Tibial artery (tissue), 4 donors: ENCODE measurements around the gene SLC12A5.

Experiments used
- DNase-seq, 2 donors: peaks; one replicate each; pipeline ENCODE4 v3.0.0-alpha.2; 2019
- H3K27ac ChIP-seq, 2 donors: fragments of 200-600 bp; sonication (generic) in 1 of 2; 1 replicate in 1 of 2; 2 replicates in 1 of 2; pipeline ENCODE4 v1.5.1; 2018 to 2019; ENCODE audit warnings: mild to moderate bottlenecking in 1 of 2
- H3K27me3 ChIP-seq, 2 donors: fragments of 200-600 bp; sonication (generic) in 1 of 2; one replicate each; pipeline versions ENCODE4 v1.5.1 to v1.6.0; 2016 to 2019
- H3K36me3 ChIP-seq, 3 donors: fragments of 200-600 bp; sonication (generic) in 2 of 3; one replicate each; pipeline ENCODE4 v1.5.1; 2016 to 2019; ENCODE audit warnings: mild to moderate bottlenecking in 2 of 3
- H3K4me1 ChIP-seq, 4 donors: fragments of 200-600 bp; sonication (generic) in 2 of 4; 1 replicate in 3 of 4; 2 replicates in 1 of 4; pipeline ENCODE4 v1.5.1; 2016 to 2019
- H3K4me3 ChIP-seq, 2 donors: fragments of 200-600 bp; sonication (generic) in 1 of 2; 1 replicate in 1 of 2; 2 replicates in 1 of 2; pipeline ENCODE4 v1.5.1; 2018 to 2019; ENCODE audit warnings: mild to moderate bottlenecking in 2 of 2
- H3K9me3 ChIP-seq, 3 donors: fragments of 200-600 bp; sonication (generic) in 1 of 3; one replicate each; pipeline ENCODE4 v1.5.1; 2016 to 2019
- intact Hi-C: fragments of 100-400 bp; cut with DNase I; formaldehyde crosslinking; loops from one replicate; pipeline ENCODE4 v1.15.0; 2023; ENCODE audit warnings: low total_unique reads
- TF ChIP-seq, protein P1 (sequence below), 2 experiments: fragments of 200-600 bp in 1 of 2; fragments of 450-650 bp in 1 of 2; IDR thresholded peaks; one replicate each; pipeline ENCODE4 v1.5.1; 2017 to 2019; ENCODE audit warnings: antibody characterized with exemption in 2 of 2, mild to moderate bottlenecking in 1 of 2, moderate library complexity in 1 of 2

Gene SLC12A5

GRCh38 chr20:46020555-46020954, 8.5 kb upstream of the SLC12A5 start:
- TF ChIP-seq, protein P1, sequence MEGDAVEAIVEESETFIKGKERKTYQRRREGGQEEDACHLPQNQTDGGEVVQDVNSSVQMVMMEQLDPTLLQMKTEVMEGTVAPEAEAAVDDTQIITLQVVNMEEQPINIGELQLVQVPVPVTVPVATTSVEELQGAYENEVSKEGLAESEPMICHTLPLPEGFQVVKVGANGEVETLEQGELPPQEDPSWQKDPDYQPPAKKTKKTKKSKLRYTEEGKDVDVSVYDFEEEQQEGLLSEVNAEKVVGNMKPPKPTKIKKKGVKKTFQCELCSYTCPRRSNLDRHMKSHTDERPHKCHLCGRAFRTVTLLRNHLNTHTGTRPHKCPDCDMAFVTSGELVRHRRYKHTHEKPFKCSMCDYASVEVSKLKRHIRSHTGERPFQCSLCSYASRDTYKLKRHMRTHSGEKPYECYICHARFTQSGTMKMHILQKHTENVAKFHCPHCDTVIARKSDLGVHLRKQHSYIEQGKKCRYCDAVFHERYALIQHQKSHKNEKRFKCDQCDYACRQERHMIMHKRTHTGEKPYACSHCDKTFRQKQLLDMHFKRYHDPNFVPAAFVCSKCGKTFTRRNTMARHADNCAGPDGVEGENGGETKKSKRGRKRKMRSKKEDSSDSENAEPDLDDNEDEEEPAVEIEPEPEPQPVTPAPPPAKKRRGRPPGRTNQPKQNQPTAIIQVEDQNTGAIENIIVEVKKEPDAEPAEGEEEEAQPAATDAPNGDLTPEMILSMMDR (IDR thresholded peaks at IDR 0.05): no peak
- Histone ChIP-seq H3K27me3 (peaks cover 5 to 87% of the 10 kb centered on the region in 2 donors), H3K4me1 (peaks cover 0 to 19% (median 15%) of the 10 kb centered on the region in 4 donors)

DNA sequence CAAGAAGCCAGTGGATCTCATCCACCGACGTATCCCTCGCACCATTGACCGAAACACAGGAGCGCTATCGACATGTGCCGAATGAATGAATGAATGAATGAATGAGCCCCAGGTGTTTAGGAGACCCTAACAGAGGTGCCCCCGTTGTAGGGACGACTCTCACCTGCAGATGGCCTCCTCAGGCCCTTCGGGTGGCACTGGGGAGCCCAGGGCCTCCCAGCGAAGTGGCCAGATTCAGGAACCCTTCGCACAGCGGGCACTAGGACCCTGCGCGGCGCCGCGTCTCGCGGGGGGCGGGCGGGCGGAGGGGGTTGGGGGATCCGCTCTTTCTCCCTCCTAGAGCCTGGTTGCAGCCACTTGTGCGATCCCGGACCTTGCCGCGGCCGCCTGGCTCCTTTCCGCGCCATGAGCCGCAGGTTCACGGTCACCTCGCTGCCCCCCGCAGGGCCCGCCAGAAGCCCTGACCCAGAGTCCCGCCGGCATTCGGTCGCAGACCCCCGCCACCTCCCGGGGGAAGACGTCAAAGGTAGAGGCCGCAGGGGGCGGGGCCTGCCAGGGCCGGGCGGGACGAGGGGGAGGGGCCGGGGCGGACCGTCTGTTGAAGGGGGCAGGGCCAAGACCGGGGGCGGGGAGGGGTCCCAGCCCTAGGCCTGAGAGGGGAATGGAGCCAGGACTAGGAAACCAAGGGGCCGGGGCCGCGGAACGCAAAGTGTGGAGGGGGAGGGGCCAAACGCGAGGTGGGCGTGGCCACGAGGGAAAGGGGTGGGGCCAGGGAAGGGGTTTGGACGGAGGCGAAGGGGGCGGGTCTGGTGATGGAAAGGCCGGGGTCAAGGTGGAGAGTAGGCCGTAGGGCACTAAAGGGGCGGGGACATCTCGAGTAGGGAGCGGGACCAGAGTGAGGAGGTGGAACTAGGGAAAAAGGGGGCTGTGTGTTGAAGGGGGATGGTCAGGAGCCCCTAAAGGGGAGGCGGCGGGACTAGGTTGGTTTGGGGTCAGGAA, 7.4 kb upstream of the SLC12A5 start:
- Histone ChIP-seq H3K36me3 (no peaks in the 10 kb centered on the region), H3K27ac (no peak overlapping the region), H3K4me1 (peaks cover 0 to 19% (median 15%) of the 10 kb centered on the region in 4 donors), H3K9me3 (no peaks in the 10 kb centered on the region), H3K27me3 (peaks cover 5 to 87% of the 10 kb centered on the region in 2 donors), H3K4me3 (peak overlapping the region; percentile 24 to 40)
- TF ChIP-seq, protein P1 (IDR thresholded peaks at IDR 0.05): no peak
- intact Hi-C loops: loop anchor here (5.0 kb wide), 1 partner anchor 151 kb away; no protein-coding TSS in a partner anchor
- DNase-seq: no peak

More at GRCh38 chr20:46020555-46020954, 8.5 kb upstream of the SLC12A5 start:
- Histone ChIP-seq H3K27ac (no peak overlapping the region), H3K36me3 (no peaks in the 10 kb centered on the region), H3K4me3 (no peak overlapping the region), H3K9me3 (no peaks in the 10 kb centered on the region)
- no peak for DNase-seq
- intact Hi-C loops: loop anchor here (5.0 kb wide), 1 partner anchor 152 kb away; no protein-coding TSS in a partner anchor

DNA sequence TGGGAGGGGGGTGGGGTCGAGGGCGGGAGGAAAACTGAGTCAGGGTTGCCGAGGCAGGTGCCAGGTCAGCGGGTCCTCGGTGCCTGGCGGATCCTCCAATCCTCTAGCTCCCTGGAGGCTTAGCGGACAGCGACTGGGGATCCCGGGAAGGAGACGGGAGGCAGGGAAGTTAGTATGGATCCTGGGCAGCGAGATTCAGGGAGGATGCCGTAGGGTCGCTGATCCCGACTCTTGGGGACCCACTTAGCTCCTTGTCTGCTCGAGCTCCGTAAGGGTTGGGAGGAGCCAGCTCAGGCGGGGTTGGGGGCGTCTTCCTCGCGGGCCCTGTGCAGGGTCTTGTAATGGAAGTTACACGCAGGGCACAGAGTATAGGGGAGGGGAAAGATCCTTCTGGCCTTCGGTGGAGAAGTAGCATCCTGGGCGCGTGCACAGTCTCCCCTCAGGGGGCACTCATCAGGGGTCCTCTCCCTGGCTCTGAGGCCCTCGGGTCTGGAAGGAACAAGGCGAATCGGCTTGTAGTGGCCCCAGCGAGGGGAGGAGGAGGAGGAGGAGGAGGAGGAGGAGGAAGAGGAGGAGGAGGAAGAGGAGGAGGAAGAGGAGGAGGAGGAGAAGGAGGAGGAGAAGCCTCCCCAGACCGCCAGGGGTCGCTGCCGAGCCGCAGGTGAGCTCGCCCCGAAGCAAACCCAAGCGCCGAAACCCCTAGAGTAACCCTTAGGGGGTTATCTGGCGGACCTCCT, 6.4 kb upstream of the SLC12A5 start:
- peaks cover 5 to 95% of the 10 kb centered on the region in 2 donors for H3K27me3 ChIP-seq

DNA sequence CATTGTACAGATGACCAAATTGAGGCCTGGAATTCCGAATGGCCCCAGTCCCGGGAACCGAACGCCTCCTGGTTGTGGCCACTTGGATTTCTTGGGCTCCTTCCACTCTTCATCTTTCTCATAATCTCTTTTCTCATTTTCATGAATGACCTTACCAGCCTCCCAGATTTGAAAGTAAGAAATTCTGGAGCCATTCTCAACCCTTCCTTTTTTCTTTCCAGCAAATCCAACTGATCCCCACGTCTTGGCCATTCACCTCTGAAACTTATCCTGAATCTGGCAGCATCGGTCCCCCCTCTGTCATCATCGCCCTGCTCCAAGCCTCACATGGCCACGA, 5.9 kb upstream of the SLC12A5 start:
- Histone ChIP-seq H3K27ac (no peak overlapping the region), H3K27me3 (peaks cover 5 to 98% of the 10 kb centered on the region in 2 donors), H3K4me3 (no peak overlapping the region), H3K36me3 (no peaks in the 10 kb centered on the region), H3K4me1 (peaks cover 0 to 19% (median 15%) of the 10 kb centered on the region in 4 donors), H3K9me3 (no peaks in the 10 kb centered on the region)
- intact Hi-C loops: loop anchor here (5.0 kb wide), 1 partner anchor 149 kb away; no protein-coding TSS in a partner anchor
- DNase-seq: no peak
- TF ChIP-seq, protein P1 (IDR thresholded peaks at IDR 0.05): no peak

More for the DNA sequence above, 6.4 kb upstream of the SLC12A5 start:
- DNase-seq: no peak
- TF ChIP-seq, protein P1 (IDR thresholded peaks at IDR 0.05): peak; percentile 64 to 65
- intact Hi-C loops: loop anchor here (5.0 kb wide), 1 partner anchor 150 kb away; no protein-coding TSS in a partner anchor
- Histone ChIP-seq H3K9me3 (no peaks in the 10 kb centered on the region), H3K4me1 (peaks cover 0 to 19% (median 15%) of the 10 kb centered on the region in 4 donors), H3K36me3 (no peaks in the 10 kb centered on the region), H3K27ac (no peak overlapping the region), H3K4me3 (no peak overlapping the region)

- intact Hi-C loops: loop anchor here (5.0 kb wide), 1 partner anchor 148 kb away; no protein-coding TSS in a partner anchor
- TF ChIP-seq, protein P1 (IDR thresholded peaks at IDR 0.05): no peak
- no peak overlapping the region for H3K4me3 ChIP-seq
- no peak overlapping the region for H3K27ac ChIP-seq
- no peaks in the 10 kb centered on the region for H3K9me3 ChIP-seq
- peaks cover 5 to 98% of the 10 kb centered on the region in 2 donors for H3K27me3 ChIP-seq
- peaks cover 0 to 19% (median 15%) of the 10 kb centered on the region in 4 donors for H3K4me1 ChIP-seq
- H3K36me3 ChIP-seq: no peaks in the 10 kb centered on the region
- no peak for DNase-seq
These were observed 5.0 kb upstream of the SLC12A5 start for GRCh38 chr20:46023999-46024398.
